ENCODE data around the gene FAM156A.
"Not testable (repeated sequence)": the region's sequence is repeated elsewhere in the genome, so short reads cannot be mapped to it uniquely, and the experiment has no call there.

The FAM156A gene

GRCh38 chrX:52967922-52968321, 9.6 kb upstream of the FAM156A start:
- FAIRE-seq; DNase-seq (ENCODE audit: insufficient read length, low spot score): not testable (repeated sequence)

GRCh38 chrX:52966993-52967738, 8.8 kb upstream of the FAM156A start:
- DNase-seq (ENCODE audit: insufficient read length, low spot score); FAIRE-seq: not testable (repeated sequence)

GRCh38 chrX:52958961-52959360, 643 bp upstream of the FAM156A start:
- not testable (repeated sequence) for FAIRE-seq; DNase-seq (ENCODE audit: insufficient read length, low spot score)

GRCh38 chrX:52949884-52950283, 8.4 kb downstream of the FAM156A start:
- DNase-seq (ENCODE audit: insufficient read length, low spot score); FAIRE-seq: not testable (repeated sequence)

- FAIRE-seq; DNase-seq (ENCODE audit: insufficient read length, low spot score): not testable (repeated sequence)
These were observed 9.0 kb downstream of the FAM156A start for GRCh38 chrX:52949325-52949724.

- FAIRE-seq; DNase-seq (ENCODE audit: insufficient read length, low spot score): not testable (repeated sequence)
These were observed 10.1 kb downstream of the FAM156A start for GRCh38 chrX:52948265-52948664.

- FAIRE-seq; DNase-seq (ENCODE audit: insufficient read length, low spot score): not testable (repeated sequence)
These were observed 10.8 kb downstream of the FAM156A start for GRCh38 chrX:52947501-52947900.

- DNase-seq (ENCODE audit: insufficient read length, low spot score); FAIRE-seq: not testable (repeated sequence)
These were observed 12.4 kb downstream of the FAM156A start for GRCh38 chrX:52945838-52946494.

- DNase-seq (ENCODE audit: insufficient read length, low spot score); FAIRE-seq: not testable (repeated sequence)
These were observed 16.6 kb downstream of the FAM156A start for GRCh38 chrX:52941728-52942127.

GRCh38 chrX:52940704-52941103, 17.6 kb downstream of the FAM156A start:
- not testable (repeated sequence) for DNase-seq (ENCODE audit: insufficient read length, low spot score); FAIRE-seq

- not testable (repeated sequence) for DNase-seq (ENCODE audit: insufficient read length, low spot score); FAIRE-seq
These were observed 22.9 kb downstream of the FAM156A start for GRCh38 chrX:52935470-52935784.

GRCh38 chrX:52934704-52935469, 23.4 kb downstream of the FAM156A start:
- DNase-seq (ENCODE audit: insufficient read length, low spot score) (peak; percentile 70), FAIRE-seq (no peak)

- FAIRE-seq (no peak), DNase-seq (ENCODE audit: insufficient read length, low spot score) (no peak)
These were observed 24.2 kb downstream of the FAM156A start for GRCh38 chrX:52933976-52934703.

GRCh38 chrX:52933213-52933612, 25.1 kb downstream of the FAM156A start:
- FAIRE-seq, result no peak
- DNase-seq (ENCODE audit: insufficient read length, low spot score), result no peak

- FAIRE-seq, result not testable (repeated sequence)
These were observed 28.1 kb downstream of the FAM156A start for GRCh38 chrX:52930214-52930613.

GRCh38 chrX:52923781-52924241, 34.5 kb downstream of the FAM156A start:
- DNase-seq (ENCODE audit: insufficient read length, low spot score) (no peak), FAIRE-seq (no peak)

More at GRCh38 chrX:52930214-52930613, 28.1 kb downstream of the FAM156A start:
- DNase-seq (ENCODE audit: insufficient read length, low spot score), result not testable (repeated sequence)

GRCh38 chrX:52914704-52915103, 43.6 kb downstream of the FAM156A start:
- DNase-seq (ENCODE audit: insufficient read length, low spot score); FAIRE-seq: not testable (repeated sequence)

- DNase-seq (ENCODE audit: insufficient read length, low spot score); FAIRE-seq: not testable (repeated sequence)
These were observed 44.6 kb downstream of the FAM156A start for GRCh38 chrX:52913681-52914080.

GRCh38 chrX:52909313-52909969, 48.9 kb downstream of the FAM156A start:
- FAIRE-seq; DNase-seq (ENCODE audit: insufficient read length, low spot score): not testable (repeated sequence)

GRCh38 chrX:52907900-52908299, 50.4 kb downstream of the FAM156A start:
- DNase-seq (ENCODE audit: insufficient read length, low spot score); FAIRE-seq: not testable (repeated sequence)
